Activated B cell treated with CpG ODN at 0.5 μM for 24 hours (primary cell): ENCODE measurements around the gene ACKR1. TPM values are rescaled to one million over a fixed set of nuclear protein-coding genes. Genes with fewer than 3 reads are reported as not detected.

ENCODE experiments used
- ATAC-seq: fragments of 200-7000 bp; cut with Tn5 transposase; one replicate; pipeline ENCODE4 v1.10.0; 2021; ENCODE audit warnings: low read depth, mild to moderate bottlenecking, moderate library complexity
- CTCF ChIA-PET: fragments of 350-600 bp; sonication (Branson Sonifier 250); formaldehyde crosslinking; loops from one replicate; lab custom pipeline; 2021; ENCODE audit warnings: antibody characterized with exemption; lab: Charles Lee
- POLR2A ChIA-PET: fragments of 350-600 bp; sonication (Branson Sonifier 250); formaldehyde crosslinking; loops from one replicate; lab custom pipeline; 2021; ENCODE audit warnings: antibody characterized with exemption; lab: Charles Lee
- DNase-seq: peaks from one replicate; pipeline ENCODE4 v3.0.0; 2022
- H3K27ac Mint-ChIP-seq: one replicate; pipeline ENCODE4 v1.8.0; 2020; ENCODE audit warnings: mixed read lengths
- H3K27me3 Mint-ChIP-seq: one replicate; pipeline ENCODE4 v1.8.0; 2021; ENCODE audit warnings: mixed read lengths
- H3K36me3 Mint-ChIP-seq: one replicate; pipeline ENCODE4 v1.8.0; 2021; ENCODE audit warnings: low read depth, mixed read lengths
- H3K4me1 Mint-ChIP-seq: one replicate; pipeline ENCODE4 v1.8.0; 2021; ENCODE audit warnings: mixed read lengths
- H3K4me3 Mint-ChIP-seq: one replicate; pipeline ENCODE4 v1.8.0; 2020; ENCODE audit warnings: mild to moderate bottlenecking, mixed read lengths
- H3K9me3 Mint-ChIP-seq: one replicate; pipeline ENCODE4 v1.8.0; 2020; ENCODE audit warnings: mixed read lengths
- intact Hi-C: fragments of 100-400 bp; cut with micrococcal nuclease; formaldehyde crosslinking; loops from one replicate; pipeline ENCODE4 v1.15.1; 2024
- total RNA-seq: library from RNA; stranded (reverse); gene quantifications from 2 replicates; pipeline ENCODE4 v1.2.3, GENCODE V29; 2022
- TF ChIP-seq, protein P1 (sequence below): fragments of 200-600 bp; IDR thresholded peaks from one replicate; pipeline ENCODE4 v1.8.0; 2022; ENCODE audit warnings: antibody characterized with exemption, mild to moderate bottlenecking

The ACKR1 gene
- total RNA-seq, 1 donor from 2014 or later, result 0.18 TPM

GRCh38 chr1:159163614-159164228, 41.0 kb upstream of the ACKR1 start:
- peaks cover 7% of the 10 kb centered on the region for H3K4me1 Mint-ChIP-seq
- H3K36me3 Mint-ChIP-seq, result no peaks in the 10 kb centered on the region

DNA sequence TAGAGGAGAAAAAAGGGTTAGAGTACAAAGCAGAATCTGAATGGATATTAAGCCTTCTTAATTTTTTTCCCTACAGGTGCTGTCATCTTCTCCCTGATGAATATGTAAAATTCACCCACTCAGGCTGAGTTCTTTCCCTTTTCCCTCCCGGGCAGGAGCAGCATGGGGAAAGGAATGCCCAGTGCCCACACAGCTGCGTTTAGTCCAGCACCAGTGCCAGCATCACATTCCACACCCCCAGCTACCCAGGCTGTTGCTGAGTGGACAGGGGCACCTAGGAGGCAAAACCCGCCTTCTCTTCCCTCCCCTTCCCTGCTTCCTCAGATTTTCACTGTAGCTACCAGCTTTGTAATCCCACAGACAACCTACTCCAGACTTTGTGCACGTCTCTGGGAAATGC, 36.6 kb upstream of the ACKR1 start:
- Mint-ChIP-seq H3K36me3 (no peaks in the 10 kb centered on the region), H3K4me1 (peaks cover 11% of the 10 kb centered on the region), H3K4me3 (no peak overlapping the region), H3K27ac (no peak overlapping the region), H3K9me3 (no peaks in the 10 kb centered on the region), H3K27me3 (peaks cover 14% of the 10 kb centered on the region)
- ChIA-PET POLR2A (no interaction called here), CTCF (interaction anchor here (1.0 kb wide), 1 partner anchor 30 kb away, joined by 3 read pairs; no protein-coding TSS in a partner anchor)
- TF ChIP-seq, protein P1, sequence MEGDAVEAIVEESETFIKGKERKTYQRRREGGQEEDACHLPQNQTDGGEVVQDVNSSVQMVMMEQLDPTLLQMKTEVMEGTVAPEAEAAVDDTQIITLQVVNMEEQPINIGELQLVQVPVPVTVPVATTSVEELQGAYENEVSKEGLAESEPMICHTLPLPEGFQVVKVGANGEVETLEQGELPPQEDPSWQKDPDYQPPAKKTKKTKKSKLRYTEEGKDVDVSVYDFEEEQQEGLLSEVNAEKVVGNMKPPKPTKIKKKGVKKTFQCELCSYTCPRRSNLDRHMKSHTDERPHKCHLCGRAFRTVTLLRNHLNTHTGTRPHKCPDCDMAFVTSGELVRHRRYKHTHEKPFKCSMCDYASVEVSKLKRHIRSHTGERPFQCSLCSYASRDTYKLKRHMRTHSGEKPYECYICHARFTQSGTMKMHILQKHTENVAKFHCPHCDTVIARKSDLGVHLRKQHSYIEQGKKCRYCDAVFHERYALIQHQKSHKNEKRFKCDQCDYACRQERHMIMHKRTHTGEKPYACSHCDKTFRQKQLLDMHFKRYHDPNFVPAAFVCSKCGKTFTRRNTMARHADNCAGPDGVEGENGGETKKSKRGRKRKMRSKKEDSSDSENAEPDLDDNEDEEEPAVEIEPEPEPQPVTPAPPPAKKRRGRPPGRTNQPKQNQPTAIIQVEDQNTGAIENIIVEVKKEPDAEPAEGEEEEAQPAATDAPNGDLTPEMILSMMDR, result no peak
- intact Hi-C loops, result no loop called here
- DNase-seq (no peak), ATAC-seq (no peak)

More at GRCh38 chr1:159163614-159164228, 41.0 kb upstream of the ACKR1 start:
- ChIA-PET CTCF (interaction anchor here (1.3 to 7.4 kb wide), 3 partner anchors 34 to 844 kb away, joined by 4 to 113 read pairs (median 60); no protein-coding TSS in a partner anchor), POLR2A (no interaction called here)
- H3K4me3 Mint-ChIP-seq, result no peak overlapping the region
- H3K27ac Mint-ChIP-seq, result no peak overlapping the region
- DNase-seq (no peak), ATAC-seq (no peak)
- H3K9me3 Mint-ChIP-seq, result no peaks in the 10 kb centered on the region
- TF ChIP-seq, protein P1, result no peak
- intact Hi-C loops, result no loop called here
- H3K27me3 Mint-ChIP-seq, result no peaks in the 10 kb centered on the region

DNA sequence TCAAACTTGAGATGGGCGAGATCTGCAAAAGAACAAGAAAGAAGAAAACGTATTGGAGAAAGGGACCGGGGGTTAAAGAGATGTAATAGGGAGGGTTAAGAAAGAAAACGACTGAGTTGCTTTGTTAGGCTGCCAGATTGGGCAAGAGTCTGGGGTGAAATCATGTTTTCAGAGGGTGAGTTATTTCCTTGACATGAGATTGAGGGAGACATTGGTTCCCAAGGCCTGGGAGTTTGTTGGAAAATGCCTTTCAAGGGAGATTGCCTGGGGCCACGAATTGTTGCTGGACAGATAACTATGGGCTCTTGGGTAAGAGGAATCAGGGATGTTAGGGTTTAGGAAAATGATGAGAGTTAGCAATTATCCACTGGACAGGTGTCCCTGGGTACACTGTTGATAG, 34.0 kb upstream of the ACKR1 start:
- TF ChIP-seq, protein P1, result no peak
- ChIA-PET POLR2A (no interaction called here), CTCF (interaction anchor here (1.2 kb wide), 1 partner anchor 9 kb away, joined by 3 read pairs; no protein-coding TSS in a partner anchor)
- H3K4me1 Mint-ChIP-seq, result peaks cover 18% of the 10 kb centered on the region
- no peak overlapping the region for H3K27ac Mint-ChIP-seq
- no peak for DNase-seq
- peaks cover 29% of the 10 kb centered on the region for H3K27me3 Mint-ChIP-seq
- ATAC-seq, result no peak
- H3K4me3 Mint-ChIP-seq, result peak overlapping the region; percentile 16
- peaks cover 3% of the 10 kb centered on the region for H3K36me3 Mint-ChIP-seq
- intact Hi-C loops, result no loop called here
- H3K9me3 Mint-ChIP-seq, result no peaks in the 10 kb centered on the region

GRCh38 chr1:159171254-159171687, 33.4 kb upstream of the ACKR1 start, which contains the start of gene CADM3:
CADM3 (plus strand) TSS chr1:159171615; CDS start chr1:159171766, 151 bp downstream.
- Mint-ChIP-seq H3K4me1 (peaks cover 18% of the 10 kb centered on the region), H3K36me3 (peaks cover 3% of the 10 kb centered on the region), H3K4me3 (peak within 1 kb of the TSS; percentile 61), H3K27ac (no peak within 1 kb of the TSS), H3K9me3 (no peaks in the 10 kb centered on the region), H3K27me3 (peaks cover 29% of the 10 kb centered on the region)
- ChIA-PET POLR2A (no interaction called here), CTCF (no interaction called here)
- intact Hi-C loops, result no loop called here
- DNase-seq (no peak), ATAC-seq (no peak)
- TF ChIP-seq, protein P1, result no peak

- peaks cover 29% of the 10 kb centered on the region for H3K27me3 Mint-ChIP-seq
- CTCF ChIA-PET, result no interaction called here
- intact Hi-C loops, result loop anchor here (2.0 kb wide), 1 partner anchor 15 kb away; no protein-coding TSS in a partner anchor
- DNase-seq (no peak), ATAC-seq (peak; percentile 37)
- no peak overlapping the region for H3K27ac Mint-ChIP-seq
- POLR2A ChIA-PET, result no interaction called here
- H3K4me3 Mint-ChIP-seq, result peak overlapping the region; percentile 61
- H3K36me3 Mint-ChIP-seq, result peaks cover 3% of the 10 kb centered on the region
- TF ChIP-seq, protein P1, result no peak
- no peaks in the 10 kb centered on the region for H3K9me3 Mint-ChIP-seq
- H3K4me1 Mint-ChIP-seq, result peaks cover 18% of the 10 kb centered on the region
These were observed 32.8 kb upstream of the ACKR1 start for GRCh38 chr1:159171688-159172501.
